GM19025 (cell line): ENCODE results near the gene RPL27A.
"Not testable (repeated sequence)": the region's sequence is repeated elsewhere in the genome, so short reads cannot be mapped to it uniquely, and the experiment has no call there.

Experiments used
- ATAC-seq: cut with Tn5 transposase; IDR thresholded peaks from one replicate; pipeline ENCODE4 v1.9.1; 2021; ENCODE audit warnings: mild to moderate bottlenecking, low read depth, moderate library complexity; ENCODE audit not compliant: unreplicated experiment

The RPL27A gene

GRCh38 chr11:8682303-8683114, at the start of gene RPL27A, which contains the start of gene TRIM66:
RPL27A (plus strand) TSS chr11:8682792; CDS start chr11:8682814, 22 bp downstream.
TRIM66 (minus strand) TSS chr11:8682665; CDS start chr11:8672274, 10,391 bp downstream.
- peak; percentile 93 for ATAC-seq

DNA sequence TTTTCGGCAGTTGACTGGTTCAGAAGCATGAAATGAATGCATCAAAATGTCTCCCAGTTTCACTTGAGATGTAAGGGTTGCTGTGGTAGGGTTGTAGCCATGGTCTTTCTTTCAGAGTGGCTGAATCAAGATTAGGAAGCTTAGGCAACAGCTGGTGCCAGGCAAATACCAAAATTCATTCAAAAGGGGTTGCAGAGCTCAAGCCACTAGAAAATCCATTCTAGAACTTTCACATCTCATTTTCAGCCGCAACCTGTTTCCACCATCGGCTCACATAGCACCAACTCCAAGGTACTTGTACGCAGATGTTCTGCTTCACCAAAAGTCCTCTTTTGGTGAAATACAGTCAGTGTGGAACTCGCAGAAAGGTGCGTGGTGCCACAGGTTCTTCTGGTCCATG, 48.1 kb upstream of the RPL27A start:
- ATAC-seq: no peak

- ATAC-seq: no peak
These were observed 46.5 kb upstream of the RPL27A start for GRCh38 chr11:8636127-8636526.

GRCh38 chr11:8638300-8638699, 44.3 kb upstream of the RPL27A start:
- no peak for ATAC-seq

DNA sequence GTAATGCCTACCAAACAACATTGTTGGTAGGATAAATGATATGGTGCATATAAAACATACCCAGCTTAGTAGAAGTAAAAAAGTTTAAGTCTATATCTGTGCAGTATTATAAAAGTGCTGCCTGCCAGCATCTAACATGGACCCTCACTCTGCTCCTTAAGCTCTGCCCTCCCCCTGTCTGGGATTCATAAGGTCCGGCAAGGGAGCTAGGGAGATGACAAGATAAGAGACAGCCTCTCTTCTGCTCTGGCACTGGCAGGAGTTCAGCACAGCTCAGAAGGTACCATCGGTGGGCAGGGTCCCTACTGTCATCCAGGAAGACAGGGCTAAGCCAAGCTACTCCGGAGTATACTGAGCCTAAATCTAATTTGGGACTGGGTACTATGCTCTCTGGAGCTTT, 42.9 kb upstream of the RPL27A start:
- no peak for ATAC-seq

DNA sequence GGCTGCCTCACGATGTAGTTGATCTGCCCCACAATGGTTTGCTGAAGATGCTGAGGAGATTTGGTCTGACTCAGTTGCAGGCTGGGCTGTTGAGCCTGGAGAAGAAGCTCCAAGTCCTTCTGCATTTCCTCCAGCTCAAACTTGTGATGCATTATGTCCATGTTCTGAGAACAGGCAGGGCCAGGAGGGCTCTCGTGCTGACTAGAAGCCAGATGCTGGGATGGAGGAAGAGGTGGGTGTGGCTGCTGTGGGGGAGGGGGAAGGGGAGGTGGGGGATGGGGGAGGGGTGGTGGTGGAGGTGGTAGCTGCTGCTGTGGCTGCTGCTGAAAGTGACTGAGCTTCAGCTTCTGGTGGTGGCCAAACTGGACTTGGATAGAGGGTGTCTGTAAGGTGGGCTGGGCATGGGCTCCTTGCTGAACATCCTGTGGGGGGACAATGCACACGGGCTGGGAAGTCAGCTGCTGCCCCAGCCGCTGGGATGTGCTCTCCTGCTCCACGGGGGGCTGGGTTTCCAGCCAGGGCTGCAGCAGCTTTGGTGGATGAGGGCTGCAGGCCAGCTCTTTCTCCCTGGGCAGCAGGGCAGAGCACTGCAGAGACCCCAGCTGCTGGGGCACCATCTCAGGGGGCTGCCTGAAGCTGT, 42.2 kb upstream of the RPL27A start:
- no peak for ATAC-seq

- ATAC-seq: no peak
These were observed 41.3 kb upstream of the RPL27A start for GRCh38 chr11:8641332-8641731.

DNA sequence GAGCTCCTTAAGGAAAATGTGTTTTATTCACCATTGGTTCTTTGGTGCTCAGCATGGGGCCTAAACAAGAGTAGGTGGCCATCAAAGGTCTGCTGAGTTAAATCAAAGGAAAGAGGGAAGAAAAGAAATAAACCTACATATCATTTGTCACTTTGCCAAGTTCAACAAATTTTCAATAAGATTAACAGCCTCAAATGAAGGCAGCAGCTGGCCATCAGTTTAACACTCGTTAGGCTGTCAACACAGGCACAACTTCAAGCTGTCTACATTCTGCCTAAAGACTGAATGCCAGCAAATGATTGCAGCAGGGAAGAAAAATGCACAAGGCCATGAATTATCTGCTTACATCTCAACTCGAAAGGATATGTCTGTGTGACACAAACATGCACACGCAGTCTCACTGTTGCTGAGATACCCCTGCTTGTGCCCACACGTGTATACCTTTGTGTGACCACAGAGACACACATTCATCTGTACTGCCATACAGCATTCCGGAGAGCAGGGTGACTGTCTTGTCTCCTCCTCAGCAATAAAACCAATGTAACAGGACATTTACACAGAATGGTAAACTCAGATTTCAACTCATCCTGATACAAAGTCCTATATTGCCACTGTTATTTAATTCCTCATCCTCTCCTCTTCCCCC, 40.3 kb upstream of the RPL27A start:
- no peak for ATAC-seq

GRCh38 chr11:8646873-8647272, 35.7 kb upstream of the RPL27A start:
- ATAC-seq: no peak

GRCh38 chr11:8649361-8649760, 33.2 kb upstream of the RPL27A start:
- ATAC-seq: no peak

GRCh38 chr11:8650401-8650990, 32.1 kb upstream of the RPL27A start:
- no peak for ATAC-seq

DNA sequence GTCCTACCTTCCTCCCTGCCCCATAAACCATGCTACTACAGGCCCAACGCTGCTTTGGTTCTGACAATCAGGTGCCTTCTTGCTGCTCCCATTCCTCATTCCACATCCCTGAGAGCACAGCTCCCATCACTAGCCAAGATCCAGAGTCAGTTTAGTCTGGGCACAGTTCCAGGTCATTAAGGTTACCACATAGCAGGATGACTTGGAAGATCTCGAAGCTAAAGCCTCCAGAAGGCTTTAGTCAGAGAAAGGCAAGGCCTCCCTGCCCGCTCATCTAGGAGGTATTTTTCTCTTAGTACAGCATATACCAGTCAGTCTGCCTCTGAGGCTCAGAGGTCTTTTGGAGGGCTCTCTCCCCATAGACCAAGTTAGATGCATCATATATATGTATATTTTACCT, 30.5 kb upstream of the RPL27A start:
- no peak for ATAC-seq

GRCh38 chr11:8654503-8654902, 28.1 kb upstream of the RPL27A start:
- ATAC-seq: no peak

- ATAC-seq: no peak
These were observed 26.3 kb upstream of the RPL27A start for GRCh38 chr11:8656291-8656690.

- ATAC-seq: no peak
These were observed 24.1 kb upstream of the RPL27A start for GRCh38 chr11:8658321-8659057.

DNA sequence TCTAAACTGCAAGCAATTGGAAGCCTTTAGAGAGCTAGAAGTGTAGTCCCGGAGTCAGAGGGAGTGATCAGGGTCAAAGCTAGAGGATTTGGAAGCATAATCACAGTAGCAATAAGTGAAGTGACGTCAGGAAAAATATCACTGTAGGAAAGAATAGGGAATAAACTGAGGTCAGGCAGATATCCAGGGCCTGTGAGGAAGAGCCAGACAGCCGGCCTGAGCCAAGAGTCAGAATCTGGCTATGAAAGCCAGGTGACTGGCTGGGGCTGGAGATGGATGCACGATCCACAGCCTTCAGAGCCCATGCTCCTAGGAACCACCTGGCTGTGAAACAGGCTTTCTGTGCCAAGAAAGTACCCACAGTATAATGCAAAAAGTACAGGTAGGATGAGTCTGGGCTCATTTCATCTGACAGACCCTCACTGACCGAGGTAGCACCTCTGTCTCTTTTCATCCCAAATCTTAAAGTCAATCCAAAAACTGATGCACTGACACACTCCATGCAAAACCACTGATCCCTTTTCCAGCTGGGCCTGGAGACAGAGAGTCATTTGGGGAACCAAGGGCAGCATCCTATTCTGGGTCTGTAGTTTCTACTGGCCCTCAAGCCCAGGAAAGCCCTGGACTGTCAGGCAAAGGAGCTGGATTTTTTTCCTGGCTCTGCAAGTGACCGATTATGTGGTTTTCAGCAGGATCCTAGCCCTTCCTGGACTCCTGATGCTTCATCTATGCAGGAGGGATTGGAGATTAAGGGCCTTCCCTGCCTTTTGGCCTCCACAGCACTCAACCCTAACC, 21.4 kb upstream of the RPL27A start:
- no peak for ATAC-seq

DNA sequence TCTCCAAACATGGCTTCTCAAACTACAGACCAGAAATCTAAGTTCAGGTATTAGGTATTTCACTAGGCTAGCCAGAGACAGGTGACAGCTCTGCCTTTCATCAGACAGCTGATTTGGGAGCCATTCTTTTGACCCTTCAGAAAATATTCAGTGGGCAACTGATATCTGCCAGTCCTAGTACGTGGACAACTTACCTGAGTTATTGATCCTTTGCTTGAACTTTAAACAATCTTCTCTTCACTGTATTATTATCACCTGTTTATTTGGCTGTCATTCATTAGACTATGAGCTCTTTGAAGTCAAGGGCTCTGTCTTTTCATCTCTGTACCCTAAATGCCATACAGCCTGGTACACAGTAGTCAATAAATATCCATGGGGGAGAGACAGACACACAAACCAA, 17.4 kb upstream of the RPL27A start:
- no peak for ATAC-seq

DNA sequence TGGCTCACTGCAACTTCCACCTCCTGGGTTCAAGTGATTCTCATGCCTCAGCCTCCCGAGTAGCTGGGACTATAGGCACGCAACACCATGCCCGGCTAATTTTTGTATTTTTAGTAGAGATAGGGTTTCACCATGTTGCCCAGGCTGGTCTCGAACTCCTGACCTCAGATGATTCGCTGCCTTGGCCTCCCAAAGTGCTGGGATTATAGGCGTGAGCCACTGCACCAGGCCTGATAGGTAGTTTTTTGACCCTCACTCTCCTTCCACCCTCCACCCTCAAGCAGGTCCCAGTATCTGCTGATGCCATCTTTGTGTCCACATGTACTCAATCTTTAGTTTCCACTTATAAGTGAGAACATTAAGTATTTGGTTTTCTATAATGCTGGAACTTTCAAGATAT, 12.5 kb upstream of the RPL27A start:
- ATAC-seq: not testable (repeated sequence)

DNA sequence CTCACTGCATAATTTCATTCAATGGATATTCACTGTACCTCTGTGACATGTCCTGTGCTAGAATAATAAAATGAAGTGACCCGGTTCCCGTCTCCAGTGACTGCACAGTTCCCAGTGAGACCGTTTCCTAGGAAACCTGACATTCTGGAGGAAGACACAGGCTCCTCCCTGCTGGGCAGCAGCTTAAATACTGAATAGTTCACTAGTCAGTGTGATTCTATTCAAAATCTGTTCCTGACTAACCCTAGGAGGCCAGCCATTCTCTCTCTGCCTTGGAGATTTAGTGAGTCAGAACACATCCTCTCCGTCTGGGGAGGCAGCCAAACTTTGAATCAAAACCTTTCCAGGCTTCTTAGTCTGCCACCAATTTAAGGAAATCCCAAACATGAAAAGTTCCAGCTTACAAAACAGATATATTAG, 11.4 kb upstream of the RPL27A start:
- ATAC-seq: no peak

DNA sequence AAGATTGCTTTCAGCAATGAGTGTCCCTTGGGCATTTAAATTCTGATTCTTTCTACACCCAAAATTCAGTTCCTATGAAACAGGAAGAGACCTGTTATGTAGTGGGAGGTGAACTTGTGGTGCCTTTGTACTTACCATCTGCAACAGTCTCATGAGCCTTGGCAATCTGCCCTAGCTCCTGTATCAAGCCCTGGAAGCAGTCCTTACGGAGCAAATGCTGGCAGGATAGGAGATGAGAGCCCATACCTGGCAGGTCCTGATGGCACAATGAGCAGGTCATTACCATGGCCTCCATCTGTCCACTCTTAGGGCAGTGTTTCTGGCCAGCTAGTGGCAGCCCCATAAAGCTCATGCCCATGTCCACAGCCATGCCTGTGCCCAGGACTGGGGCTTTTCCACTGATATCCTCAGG, 10.9 kb upstream of the RPL27A start:
- ATAC-seq: no peak
